K562 (cell line): ENCODE measurements around the gene ENO3. TPM values are rescaled to one million over a fixed set of nuclear protein-coding genes. Genes with fewer than 3 reads are reported as not detected.

ENCODE experiments used
- ARID3B ChIP-seq: fragments of 250-450 bp; sonication (Bioruptor Pico); IDR thresholded peaks from 2 replicates; pipeline ENCODE4 v1.4.0; 2020; ENCODE audit warnings: borderline replicate concordance
- BRD9 ChIP-seq: fragments of 450-650 bp; IDR thresholded peaks from 2 replicates; pipeline ENCODE4 v1.6.1; 2018; ENCODE audit warnings: low read depth; ENCODE audit not compliant: partially characterized antibody
- CBFA2T3 ChIP-seq: fragments of 450-650 bp; IDR thresholded peaks from 2 replicates; pipeline ENCODE4 v1.6.1; 2017
- ELF2 ChIP-seq: fragments of 250-450 bp; sonication (Bioruptor Pico); IDR thresholded peaks from 2 replicates; pipeline ENCODE4 v1.5.0; 2021; ENCODE audit warnings: mild to moderate bottlenecking
- HNRNPK ChIP-seq: fragments of 200-400 bp; formaldehyde crosslinking; IDR thresholded peaks from one replicate; pipeline ENCODE4 v1.6.1; 2018; ENCODE audit warnings: mild to moderate bottlenecking, low read depth, low read length; ENCODE audit not compliant: poor library complexity, severe bottlenecking
- MYC ChIP-seq, 2 experiments: fragments of 250-450 bp in 1 of 2; sonication (Bioruptor Pico) in 1 of 2; IDR thresholded peaks; 2 replicates each; pipeline versions ENCODE4 v1.5.1 to v1.6.1; 2012 to 2021; ENCODE audit warnings: low read depth in 2 of 2, borderline replicate concordance in 1 of 2, improper control_type of control experiment in 1 of 2, low read length in 1 of 2, mild to moderate bottlenecking in 1 of 2, moderate library complexity in 1 of 2
- NCOA4 ChIP-seq: fragments of 450-650 bp; IDR thresholded peaks from 2 replicates; pipeline ENCODE4 v1.6.1; 2018; ENCODE audit warnings: mild to moderate bottlenecking; ENCODE audit not compliant: partially characterized antibody
- NR1H2 ChIP-seq: sonication (generic); formaldehyde crosslinking; IDR thresholded peaks from 2 replicates; pipeline ENCODE4 v1.4.0; 2020; ENCODE audit warnings: mild to moderate bottlenecking, missing genetic modification reagents
- SMAD4 ChIP-seq: fragments of 250-450 bp; sonication (Bioruptor Pico); conservative IDR thresholded peaks from 2 replicates; pipeline ENCODE4 v1.8.0; 2021; ENCODE audit warnings: inconsistent platforms, mild to moderate bottlenecking, moderate library complexity
- SMARCE1 ChIP-seq: fragments of 450-650 bp; IDR thresholded peaks from 2 replicates; pipeline ENCODE4 v1.7.1; 2016; ENCODE audit warnings: mild to moderate bottlenecking
- SNIP1 ChIP-seq: fragments of 450-650 bp; IDR thresholded peaks from 2 replicates; pipeline ENCODE4 v1.7.1; 2017; ENCODE audit warnings: low read depth, mild to moderate bottlenecking
- USF1 ChIP-seq: sonication (generic); formaldehyde crosslinking; IDR thresholded peaks from 2 replicates; pipeline ENCODE4 v1.9.0; 2022; ENCODE audit warnings: mild to moderate bottlenecking, missing genetic modification reagents
- VEZF1 ChIP-seq: fragments of 200-800 bp; sonication (Bioruptor generic); IDR thresholded peaks from 2 replicates; pipeline ENCODE4 v1.6.1; 2017; ENCODE audit warnings: missing genetic modification characterization, missing compliant biosample characterization
- ZC3H4 ChIP-seq: sonication (generic); formaldehyde crosslinking; IDR thresholded peaks from 2 replicates; pipeline ENCODE4 v1.9.0; 2021; ENCODE audit warnings: missing genetic modification reagents, borderline replicate concordance
- ZNF263 ChIP-seq: sonication (generic); formaldehyde crosslinking; IDR thresholded peaks from 2 replicates; pipeline ENCODE4 v1.8.0; 2022; ENCODE audit warnings: mild to moderate bottlenecking, missing genetic modification reagents, borderline replicate concordance
- ZNF41 ChIP-seq: fragments of 250-450 bp; sonication (Bioruptor Pico); conservative IDR thresholded peaks from 2 replicates; pipeline ENCODE4 v1.4.0; 2020; ENCODE audit warnings: mild to moderate bottlenecking
- polyA plus RNA-seq, 8 experiments: library from polyadenylated mRNA; depleted of rRNA in 4 of 8; stranded (reverse) in 5 of 8; unstranded in 3 of 8; fragments of >200 nt; fragmentation: Nextera tagmentation in 2 of 8; fragmentation: Illumina TruSeq in 1 of 8; extraction: Ambion mirVana in 2 of 8; extraction: Trizol in 1 of 8; gene quantifications; 2 replicates each; pipeline versions ENCODE4 v1.2.1 to v1.2.3, GENCODE V29; 2011 to 2014; ENCODE audit warnings: inconsistent platforms in 1 of 8, missing spikeins in 1 of 8
- total RNA-seq, 7 experiments: library from RNA; depleted of rRNA in 6 of 7; stranded (reverse); fragments of >200 nt in 6 of 7; fragmentation: Illumina TruSeq in 2 of 7; extraction: Trizol in 2 of 7; gene quantifications; 2 replicates each; pipeline versions ENCODE4 v1.2.1 to v1.2.3, GENCODE V29; 2011 to 2021; ENCODE audit warnings: low replicate concordance in 1 of 7

Gene ENO3
- total and polyA plus RNA-seq, 9 of the 15 experiments (the other 6 are each of a cell fraction or from before 2014, with no cell fraction given) = 5.7 to 17.2 (median 9.9) TPM

- peak; percentile 75 for TF ChIP-seq ZNF263 (CRISPR knock-in tag)
- TF ChIP-seq SMARCE1 = no peak
- no peak for TF ChIP-seq ARID3B (CRISPR knock-in tag)
- TF ChIP-seq ELF2 (CRISPR knock-in tag) = no peak
- no peak for TF ChIP-seq VEZF1 (CRISPR knock-in tag)
- no peak for TF ChIP-seq ZC3H4
- TF ChIP-seq ZNF41 (CRISPR knock-in tag) = no peak
- TF ChIP-seq SNIP1 = no peak
- TF ChIP-seq HNRNPK = no peak
- no peak for TF ChIP-seq CBFA2T3
- no peak for TF ChIP-seq SMAD4 (CRISPR knock-in tag)
- TF ChIP-seq NR1H2 (CRISPR knock-in tag) = no peak
- TF ChIP-seq NCOA4 = no peak
- peak; percentile 13; the same call in 1 of the 2 replicates for TF ChIP-seq USF1
- 0 out of 2 replicates have a peak, but pooled peaks have one; percentile 22 for TF ChIP-seq MYC (IDR thresholded peaks at IDR 0.05; ENCODE audit: low read depth, low read length)
- TF ChIP-seq MYC (CRISPR knock-in tag; IDR thresholded peaks at IDR 0.05; ENCODE audit: borderline replicate concordance, low read depth) = no peak
- no peak for TF ChIP-seq BRD9
These were observed 17.6 kb downstream of the ENO3 start (continued) for GRCh38 chr17:4968486-4969046.
